Measurements from ENCODE around the gene DPEP2NB. TPM values are rescaled to one million over a fixed set of nuclear protein-coding genes. Genes with fewer than 3 reads are reported as not detected.
A peak's percentile ranks its signal among the peaks of the same experiment; 100 is the strongest.

DPEP2NB gene
- total and polyA plus RNA-seq, 4 donors = not detected

GRCh38 chr16:67968400-67969253 lies 47.1 kb downstream of the DPEP2NB start, which contains the start of gene SLC12A4:
Gene SLC12A4 (minus strand): TSS chr16:67968637. CDS start chr16:67968553, 84 bp downstream.
- H3K27ac ChIP-seq (ENCODE audit: low read depth in 1 of 2, low read length in 2 of 2) = peak within 1 kb of the TSS; percentile 80 to 91
- no peaks in the 10 kb centered on the region for H3K36me3 ChIP-seq (ENCODE audit: control insufficient read depth in 4 of 4, insufficient read depth in 3 of 4, low read depth in 1 of 4, low read length in 3 of 4)
- peak; percentile 81 for DNase-seq (ENCODE audit: low spot score)
- peaks cover 3 to 26% (median 18%) of the 10 kb centered on the region in 4 donors for H3K4me1 ChIP-seq (ENCODE audit: control insufficient read depth in 4 of 4, insufficient read depth in 4 of 4, low read length in 3 of 4)
- no peaks in the 10 kb centered on the region for H3K27me3 ChIP-seq (ENCODE audit: control insufficient read depth in 4 of 4, insufficient read depth in 4 of 4, low read length in 3 of 4)
- peak within 1 kb of the TSS; percentile 60 to 88 for H3K9ac ChIP-seq (ENCODE audit: low read depth in 1 of 2, low read length in 2 of 2)
- H3K4me3 ChIP-seq (ENCODE audit: low read depth in 1 of 3, low read length in 3 of 3) = peak within 1 kb of the TSS; percentile 66 to 82 (median 80)
- TF ChIP-seq GABPA (IDR thresholded peaks at IDR 0.05 in 1 of 2, conservative IDR thresholded peaks at IDR 0.05 in 1 of 2) (peak in 1 of 2 donors; percentile 35), NR2F2 (IDR thresholded peaks at IDR 0.05) (no peak)
- no peaks in the 10 kb centered on the region for H3K9me3 ChIP-seq (ENCODE audit: control insufficient read depth in 4 of 4, low read length in 3 of 4)
- WGBS = 1% methylated on average over 78 of the region's 78 CpGs

GRCh38 chr16:67967958-67968399 lies 47.7 kb downstream of the DPEP2NB start:
- Histone ChIP-seq H3K9ac (ENCODE audit: low read depth in 1 of 2, low read length in 2 of 2) (peak overlapping the region; percentile 57 to 88), H3K9me3 (ENCODE audit: control insufficient read depth in 4 of 4, low read length in 3 of 4) (no peaks in the 10 kb centered on the region), H3K27me3 (ENCODE audit: control insufficient read depth in 4 of 4, insufficient read depth in 4 of 4, low read length in 3 of 4) (no peaks in the 10 kb centered on the region), H3K36me3 (ENCODE audit: control insufficient read depth in 4 of 4, insufficient read depth in 3 of 4, low read depth in 1 of 4, low read length in 3 of 4) (no peaks in the 10 kb centered on the region), H3K4me1 (ENCODE audit: control insufficient read depth in 4 of 4, insufficient read depth in 4 of 4, low read length in 3 of 4) (peaks cover 3 to 26% (median 18%) of the 10 kb centered on the region in 4 donors), H3K4me3 (ENCODE audit: low read depth in 1 of 3, low read length in 3 of 3) (peak overlapping the region; percentile 66 to 82 (median 80)), H3K27ac (ENCODE audit: low read depth in 1 of 2, low read length in 2 of 2) (peak overlapping the region; percentile 80 to 91)
- peak; percentile 58 for DNase-seq (ENCODE audit: low spot score)
- TF ChIP-seq JUND (IDR thresholded peaks at IDR 0.05) (no peak), GABPA (IDR thresholded peaks at IDR 0.05 in 1 of 2, conservative IDR thresholded peaks at IDR 0.05 in 1 of 2) (no peak), REST (IDR thresholded peaks at IDR 0.05) (no peak), CTCF (IDR thresholded peaks at IDR 0.05; ENCODE audit: low read depth, low read length, missing input control) (no peak), ATF3 (IDR thresholded peaks at IDR 0.05) (no peak), MAX (IDR thresholded peaks at IDR 0.05) (no peak), RXRA (IDR thresholded peaks at IDR 0.05) (no peak), HNF4G (IDR thresholded peaks at IDR 0.05) (no peak), ZBTB33 (IDR thresholded peaks at IDR 0.05) (no peak), TAF1 (conservative IDR thresholded peaks at IDR 0.05) (no peak), EGR1 (IDR thresholded peaks at IDR 0.05; ENCODE audit: low read depth in 2 of 2) (no peak)
- 4% methylated on average over 45 of the region's 45 CpGs for whole genome bisulfite sequencing

All from liver (tissue), 9 donors.